Small intestine (tissue), 7 donors: ENCODE data around the gene CAMTA1. TPM values are rescaled to one million over a fixed set of nuclear protein-coding genes. Genes with fewer than 3 reads are reported as not detected.
"Not testable (repeated sequence)": the region's sequence is repeated elsewhere in the genome, so short reads cannot be mapped to it uniquely, and the experiment has no call there.

Experiments used
- DNase-seq, 2 donors: peaks; one replicate each; pipeline versions ENCODE4 v3.0.0 to v3.0.0-alpha.2; 2013
- FAIRE-seq: peaks from 2 replicates; lab custom pipeline; 2012; peaks lifted over from hg19 to GRCh38; lab: Jason Lieb, UNC
- H3K27ac ChIP-seq, 3 donors: one replicate each; pipeline ENCODE4 v1.5.1; 2013; ENCODE audit warnings: low read length in 2 of 3, mild to moderate bottlenecking in 2 of 3, control low read depth in 1 of 3, inconsistent platforms in 1 of 3, low read depth in 1 of 3, moderate library complexity in 1 of 3
- H3K27me3 ChIP-seq, 3 donors: one replicate each; pipeline ENCODE4 v1.6.1; 2013; ENCODE audit warnings: low read length in 3 of 3, inconsistent platforms in 1 of 3; ENCODE audit not compliant: control insufficient read depth in 3 of 3, insufficient read depth in 3 of 3
- H3K36me3 ChIP-seq, 3 donors: one replicate each; pipeline ENCODE4 v1.6.1; 2013; ENCODE audit warnings: low read length in 3 of 3, inconsistent platforms in 1 of 3, low read depth in 1 of 3, mild to moderate bottlenecking in 1 of 3, moderate library complexity in 1 of 3; ENCODE audit not compliant: control insufficient read depth in 3 of 3, insufficient read depth in 2 of 3
- H3K4me1 ChIP-seq, 3 donors: one replicate each; pipeline ENCODE4 v1.6.1; 2013; ENCODE audit warnings: low read length in 2 of 3, inconsistent platforms in 1 of 3, low read depth in 1 of 3, mild to moderate bottlenecking in 1 of 3, moderate library complexity in 1 of 3; ENCODE audit not compliant: control insufficient read depth in 3 of 3, insufficient read depth in 2 of 3
- H3K4me3 ChIP-seq, 3 donors: one replicate each; pipeline ENCODE4 v1.5.1; 2013; ENCODE audit warnings: low read length in 3 of 3, control low read depth in 1 of 3, inconsistent platforms in 1 of 3, low read depth in 1 of 3, mild to moderate bottlenecking in 1 of 3, moderate library complexity in 1 of 3
- H3K9me3 ChIP-seq, 2 donors: one replicate each; pipeline ENCODE4 v1.6.1; 2013; ENCODE audit warnings: low read depth in 1 of 2, low read length in 1 of 2; ENCODE audit not compliant: control insufficient read depth in 2 of 2, insufficient read depth in 1 of 2
- WGBS, 3 donors: extraction: QIAGEN DNeasy Blood & Tissue Kit; methylation state at CpG; one replicate each; pipeline ENCODE4 v1.1.7; 2013; 5-methylcytosine and 5-hydroxymethylcytosine counted together
- polyA plus RNA-seq, 4 donors: library from polyadenylated mRNA; stranded (reverse) in 3 of 4; unstranded in 1 of 4; fragments of 200-250 nt in 3 of 4; fragments of 120-200 nt in 1 of 4; gene quantifications; one replicate each; pipeline versions ENCODE4 v1.2.1 to v1.2.3, GENCODE V29; 2013
- donor health status: healthy with polysubstance abuse.
- donor health status: control.
- donor health status: control.
- donor health status: Bipolar disorder and iron deficiency.
- donor health status: healthy.

CAMTA1 gene
- polyA plus RNA-seq, 4 donors: 57.6 to 177 (median 147) TPM

GRCh38 chr1:7326366-7326765, 541.1 kb downstream of the CAMTA1 start:
- WGBS, 3 donors: 19 to 60% (median 34%) methylated on average over 2 of the region's 2 CpGs
- H3K9me3 ChIP-seq: peaks cover 0 to 3% of the 10 kb centered on the region in 2 donors
- no peak for DNase-seq
- H3K27me3 ChIP-seq: no peaks in the 10 kb centered on the region
- H3K27ac ChIP-seq: no peak overlapping the region
- FAIRE-seq: no peak
- H3K36me3 ChIP-seq: no peaks in the 10 kb centered on the region
- H3K4me3 ChIP-seq: no peak overlapping the region
- H3K4me1 ChIP-seq: no peaks in the 10 kb centered on the region

- no peaks in the 10 kb centered on the region for H3K36me3 ChIP-seq
- FAIRE-seq: no peak
- no peak for DNase-seq
- no peaks in the 10 kb centered on the region for H3K27me3 ChIP-seq
- 53 to 69% (median 56%) methylated on average over 3 of the region's 3 CpGs for WGBS, 3 donors
- H3K27ac ChIP-seq: no peak overlapping the region
- peaks cover 0 to 3% of the 10 kb centered on the region in 2 donors for H3K9me3 ChIP-seq
- no peaks in the 10 kb centered on the region for H3K4me1 ChIP-seq
- H3K4me3 ChIP-seq: no peak overlapping the region
Observed at GRCh38 chr1:7327849-7328248, 542.6 kb downstream of the CAMTA1 start.

GRCh38 chr1:7329868-7330615, 544.8 kb downstream of the CAMTA1 start:
- Histone ChIP-seq H3K27me3 (peaks cover 0 to 7% (median 0%) of the 10 kb centered on the region in 3 donors), H3K4me1 (peaks cover 0 to 5% (median 0%) of the 10 kb centered on the region in 3 donors), H3K4me3 (no peak overlapping the region), H3K9me3 (peaks cover 0 to 3% of the 10 kb centered on the region in 2 donors), H3K36me3 (no peaks in the 10 kb centered on the region), H3K27ac (no peak overlapping the region)
- DNase-seq: no peak
- 84 to 89% (median 85%) methylated on average over 15 of the region's 15 CpGs for WGBS, 3 donors
- FAIRE-seq: no peak

GRCh38 chr1:7330726-7331125, 545.5 kb downstream of the CAMTA1 start:
- FAIRE-seq, H3K27ac ChIP-seq, H3K36me3 ChIP-seq, H3K4me3 ChIP-seq, H3K27me3 ChIP-seq, H3K4me1 ChIP-seq, DNase-seq, H3K9me3 ChIP-seq: not testable (repeated sequence)
- 85 to 87% (median 86%) methylated on average over 7 of the region's 7 CpGs for WGBS, 3 donors

- Histone ChIP-seq H3K36me3 (no peaks in the 10 kb centered on the region), H3K4me1 (peaks cover 0 to 5% (median 0%) of the 10 kb centered on the region in 3 donors), H3K4me3 (no peak overlapping the region), H3K27ac (no peak overlapping the region), H3K27me3 (peaks cover 0 to 7% (median 0%) of the 10 kb centered on the region in 3 donors), H3K9me3 (peaks cover 0 to 3% of the 10 kb centered on the region in 2 donors)
- WGBS, 3 donors: 61 to 81% (median 78%) methylated on average over 9 of the region's 9 CpGs
- no peak for FAIRE-seq
- DNase-seq: no peak
Observed at GRCh38 chr1:7331926-7332535, 546.8 kb downstream of the CAMTA1 start.

GRCh38 chr1:7333094-7333493, 547.8 kb downstream of the CAMTA1 start:
- no peak overlapping the region for H3K27ac ChIP-seq
- DNase-seq: no peak
- no peaks in the 10 kb centered on the region for H3K36me3 ChIP-seq
- peaks cover 0 to 5% (median 0%) of the 10 kb centered on the region in 3 donors for H3K4me1 ChIP-seq
- peaks cover 0 to 7% (median 0%) of the 10 kb centered on the region in 3 donors for H3K27me3 ChIP-seq
- no peak for FAIRE-seq
- no peak overlapping the region for H3K4me3 ChIP-seq
- peaks cover 0 to under 1% of the 10 kb centered on the region in 2 donors for H3K9me3 ChIP-seq
- 77 to 88% (median 83%) methylated on average over 11 of the region's 11 CpGs for WGBS, 3 donors

- DNase-seq: no peak
- Histone ChIP-seq H3K4me3 (no peak overlapping the region), H3K36me3 (no peaks in the 10 kb centered on the region), H3K27ac (no peak overlapping the region), H3K9me3 (no peaks in the 10 kb centered on the region), H3K4me1 (peaks cover 0 to 5% (median 0%) of the 10 kb centered on the region in 3 donors), H3K27me3 (peaks cover 0 to 7% (median 0%) of the 10 kb centered on the region in 3 donors)
- 58 to 77% (median 69%) methylated on average over 8 of the region's 8 CpGs for WGBS, 3 donors
- FAIRE-seq: no peak
Observed at GRCh38 chr1:7333620-7334019, 548.4 kb downstream of the CAMTA1 start.

GRCh38 chr1:7334475-7335035, 549.3 kb downstream of the CAMTA1 start:
- DNase-seq (peak; percentile 21 to 30), FAIRE-seq (no peak)
- Histone ChIP-seq H3K27me3 (peaks cover 0 to 7% (median 0%) of the 10 kb centered on the region in 3 donors), H3K9me3 (no peaks in the 10 kb centered on the region), H3K4me1 (peaks cover 0 to 5% (median 0%) of the 10 kb centered on the region in 3 donors), H3K4me3 (no peak overlapping the region), H3K36me3 (no peaks in the 10 kb centered on the region), H3K27ac (peak overlapping the region in 1 of 3 donors; percentile 28)
- 17 to 34% (median 32%) methylated on average over 10 of the region's 10 CpGs for WGBS, 3 donors
